Dedifferentiated amniotic fluid mesenchymal stem cell (primary cell): ENCODE results near the gene KRTAP4-8.
A peak's percentile ranks its signal among the peaks of the same experiment; 100 is the strongest.
"Not testable (repeated sequence)": the region's sequence is repeated elsewhere in the genome, so short reads cannot be mapped to it uniquely, and the experiment has no call there.

Source experiments
- DNase-seq: peaks from one replicate; pipeline ENCODE4 v3.0.0-alpha.2; 2016; ENCODE audit errors: extremely low spot score

The KRTAP4-8 gene

DNA sequence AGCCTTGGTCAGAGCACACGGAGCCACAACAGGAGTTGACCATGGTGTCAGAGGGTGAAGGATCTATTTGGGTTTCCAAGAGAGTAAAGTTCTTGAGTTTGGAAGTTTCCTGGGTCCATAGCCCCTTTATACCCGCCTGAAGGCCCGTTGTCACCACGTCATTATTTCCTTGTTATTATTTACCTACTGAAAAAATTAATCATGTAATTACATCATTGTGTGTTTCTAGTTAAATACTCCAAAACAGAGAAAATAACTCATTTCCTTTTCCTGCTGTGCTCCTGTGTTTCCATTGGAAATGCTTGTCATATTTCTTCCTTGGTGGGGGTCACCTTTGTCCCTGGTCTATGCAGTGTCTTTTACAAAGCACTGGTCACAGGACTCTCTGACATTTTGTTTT lies at the start of gene KRTAP4-8:
Gene KRTAP4-8 (minus strand): TSS at position 101 of the 400 bp plus-strand sequence. CDS start 58 bp downstream, at position 43.
- no peak for DNase-seq

DNA sequence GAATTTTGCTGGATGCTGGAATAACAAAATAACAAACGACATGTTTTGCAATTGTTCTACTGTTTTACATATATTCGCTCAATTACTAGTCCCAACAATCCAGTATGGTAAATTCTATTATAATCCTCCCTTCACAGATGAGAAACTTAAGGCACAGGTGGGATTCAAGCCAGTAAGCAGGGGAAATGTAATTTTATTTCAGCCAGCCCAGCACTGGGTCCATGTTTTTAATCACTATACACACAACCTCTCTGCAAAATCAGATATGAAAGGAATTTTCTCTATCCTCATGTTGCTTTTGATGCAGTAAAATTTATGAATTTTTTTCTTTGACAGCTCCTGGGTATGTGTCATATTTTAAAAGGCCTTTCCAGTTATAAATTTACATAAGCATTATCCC lies 47.3 kb upstream of the KRTAP4-8 start:
- DNase-seq, result no peak

DNA sequence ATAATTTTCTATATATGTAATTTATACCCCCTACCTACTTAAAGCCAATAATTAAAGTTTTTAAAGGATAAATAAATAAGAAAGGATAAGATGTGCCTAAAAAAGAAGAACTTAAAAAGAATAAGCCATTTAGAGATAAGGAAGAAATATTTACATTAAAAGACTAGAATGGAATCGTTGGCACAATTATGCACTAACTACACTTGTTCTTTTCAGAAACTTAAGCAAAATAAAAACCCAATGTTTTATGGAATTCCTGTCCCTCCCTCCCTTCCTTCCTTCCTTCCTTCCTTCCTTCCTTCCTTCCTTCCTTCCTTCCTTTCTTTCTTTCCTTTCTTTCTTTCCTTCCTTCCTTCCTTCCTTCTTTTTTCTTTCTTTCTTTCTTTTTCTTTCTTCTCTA lies 46.9 kb upstream of the KRTAP4-8 start:
- no peak for DNase-seq

DNA sequence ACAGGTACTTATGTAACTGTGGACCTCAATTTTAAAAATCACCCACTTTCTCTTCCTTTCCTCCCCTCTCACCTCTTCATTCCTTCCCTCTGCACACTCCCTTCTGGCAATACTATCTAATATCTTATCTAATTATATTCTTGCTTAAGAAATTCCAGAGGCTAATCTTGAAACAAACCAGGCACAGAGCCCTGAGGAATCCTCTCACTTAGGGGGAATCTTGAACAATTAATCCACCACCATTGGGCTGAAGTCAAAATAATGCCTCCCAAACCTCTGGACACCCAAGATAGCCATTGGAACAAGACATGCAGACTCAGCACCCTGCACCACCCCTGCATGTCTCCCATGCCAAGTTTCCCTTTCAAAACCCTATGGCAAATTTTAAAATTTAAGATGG lies 43.4 kb upstream of the KRTAP4-8 start:
- DNase-seq, result no peak

DNA sequence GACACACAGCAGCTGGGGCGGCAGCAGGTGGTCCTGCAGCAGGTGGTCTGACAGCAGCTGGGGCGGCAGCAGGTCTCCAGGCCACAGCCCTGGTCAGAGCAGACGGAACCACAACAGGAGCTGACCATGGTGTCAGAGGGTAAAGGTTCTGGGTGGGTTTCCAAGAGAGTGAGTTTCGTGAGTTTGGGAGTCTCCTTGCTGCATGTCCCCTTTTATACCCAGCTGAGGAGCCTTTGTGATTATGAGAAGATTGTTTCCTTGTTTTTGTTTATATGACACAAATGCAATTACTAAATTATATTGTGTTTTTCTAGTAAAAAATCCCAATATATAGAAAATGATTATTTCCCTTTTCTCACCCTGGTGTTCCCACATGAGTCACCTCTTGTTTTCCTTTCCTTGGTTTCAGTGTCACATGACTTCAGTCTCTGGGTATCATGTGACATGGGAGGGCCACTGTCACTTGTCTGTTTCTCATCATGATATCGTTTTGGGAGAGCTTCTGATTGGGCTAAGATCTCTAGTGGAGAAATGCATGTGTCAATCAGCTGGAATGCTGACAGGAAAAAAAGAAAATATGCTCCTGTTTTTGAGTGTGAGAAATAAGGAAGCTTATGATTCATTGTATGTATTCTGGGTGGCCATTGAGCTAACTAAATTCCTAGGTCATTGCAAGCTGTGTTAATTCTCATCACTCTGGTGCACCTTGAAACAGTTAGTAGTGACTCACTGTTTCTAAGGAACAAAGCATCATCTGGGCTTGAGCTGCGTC lies 42.6 kb upstream of the KRTAP4-8 start, which contains the start of gene KRTAP4-6:
Gene KRTAP4-6 (minus strand): TSS at position 185 of the 772 bp plus-strand sequence. CDS start 57 bp downstream, at position 128.
- no peak for DNase-seq

DNA sequence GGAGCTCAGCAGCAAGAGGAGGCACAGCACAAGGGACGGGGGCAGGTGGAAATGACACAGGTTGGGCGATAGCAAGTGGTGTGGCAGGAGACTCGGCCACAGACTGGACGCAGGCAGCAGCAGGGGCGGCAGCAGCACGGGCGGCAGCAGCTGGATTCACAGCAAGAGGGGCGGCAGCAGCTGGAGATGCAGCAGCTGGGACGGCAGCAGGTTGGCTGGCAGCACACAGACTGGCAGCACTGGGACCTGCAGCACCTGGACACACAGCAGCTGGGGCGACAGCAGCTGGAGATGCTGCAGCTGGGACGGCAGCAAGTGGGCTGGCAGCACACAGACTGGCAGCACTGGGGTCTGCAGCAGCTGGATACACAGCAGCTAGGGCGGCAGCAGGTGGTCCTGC lies 41.9 kb upstream of the KRTAP4-8 start:
- DNase-seq, result not testable (repeated sequence)

DNA sequence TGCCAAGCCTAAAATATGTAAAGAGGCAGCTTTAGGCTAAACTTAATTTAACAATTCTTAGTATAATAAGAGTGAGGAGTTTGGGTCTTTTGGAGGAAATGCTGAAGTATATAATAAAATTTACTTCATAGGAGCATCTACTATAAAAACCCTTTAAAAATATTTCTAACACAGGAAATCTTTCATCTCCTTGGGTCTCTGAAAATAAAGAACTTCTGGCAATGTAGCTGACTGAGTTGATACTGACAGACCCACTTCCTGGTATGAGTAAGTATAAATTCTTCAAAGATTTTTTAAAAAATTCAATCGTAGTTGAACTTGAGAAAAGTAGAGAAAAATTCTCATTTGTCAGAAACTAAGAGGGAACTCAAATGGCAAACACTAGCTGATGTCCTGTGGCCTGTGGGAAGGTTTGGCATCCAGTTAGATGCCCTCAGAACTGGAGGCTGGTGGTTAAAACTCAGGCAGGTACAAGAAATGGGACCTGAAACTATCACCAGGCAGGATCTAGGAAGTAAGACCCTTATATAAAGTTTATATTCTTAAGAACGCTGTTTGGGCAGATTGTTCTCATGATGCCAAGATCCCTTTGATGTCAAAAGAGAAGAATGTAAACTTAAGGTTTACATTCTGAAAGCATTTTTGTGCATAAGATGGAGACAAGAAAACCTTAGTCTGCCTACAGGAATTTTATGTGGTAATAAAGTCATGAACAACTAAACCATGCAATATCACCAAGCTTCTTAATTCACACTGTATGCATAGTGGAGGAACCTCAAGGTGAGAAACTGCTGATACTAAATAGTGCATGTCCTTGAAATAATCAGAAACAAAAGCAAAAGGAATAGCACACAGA lies 36.2 kb upstream of the KRTAP4-8 start:
- no peak for DNase-seq

GRCh38 chr17:41131979-41132378 lies 34.0 kb upstream of the KRTAP4-8 start:
- DNase-seq, result no peak

DNA sequence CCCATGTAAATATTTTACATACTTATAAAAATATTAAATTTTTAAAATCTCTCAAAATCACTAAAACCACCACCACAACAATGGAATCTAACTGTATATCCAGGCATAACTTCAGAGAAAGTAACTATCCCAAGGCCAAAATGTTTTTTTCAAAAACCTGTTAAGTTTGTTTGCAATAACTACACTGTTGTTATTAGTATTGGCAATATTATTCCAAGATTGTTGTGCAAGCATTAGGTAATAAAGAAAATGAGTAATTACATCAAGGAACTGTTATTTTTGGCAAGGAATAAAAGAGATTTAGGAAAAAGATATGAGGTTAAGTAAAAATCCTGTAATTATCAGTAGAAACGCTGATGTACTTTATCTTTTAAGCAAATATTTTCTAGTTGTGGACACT lies 29.4 kb upstream of the KRTAP4-8 start:
- no peak for DNase-seq

DNA sequence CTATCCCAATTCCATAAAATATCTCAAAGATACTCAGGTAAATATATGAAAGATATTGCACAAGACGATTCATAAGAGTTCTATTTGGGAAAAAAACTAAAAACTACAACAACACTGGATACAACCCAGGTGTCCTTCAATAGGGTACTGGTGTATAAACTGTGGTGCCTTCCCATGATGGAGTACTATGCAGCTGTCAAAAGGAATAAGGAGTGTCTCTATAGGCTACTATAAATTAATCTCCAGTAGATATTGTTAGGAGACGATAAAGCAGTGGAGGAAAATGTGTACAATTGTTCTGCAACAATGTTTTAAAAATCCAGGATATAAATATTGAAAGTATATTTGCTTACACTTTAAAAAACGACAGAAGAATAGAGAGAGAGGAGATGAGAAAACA lies 28.5 kb upstream of the KRTAP4-8 start:
- no peak for DNase-seq

- DNase-seq, result no peak
Observed at GRCh38 chr17:41125064-41125463, 27.1 kb upstream of the KRTAP4-8 start.

DNA sequence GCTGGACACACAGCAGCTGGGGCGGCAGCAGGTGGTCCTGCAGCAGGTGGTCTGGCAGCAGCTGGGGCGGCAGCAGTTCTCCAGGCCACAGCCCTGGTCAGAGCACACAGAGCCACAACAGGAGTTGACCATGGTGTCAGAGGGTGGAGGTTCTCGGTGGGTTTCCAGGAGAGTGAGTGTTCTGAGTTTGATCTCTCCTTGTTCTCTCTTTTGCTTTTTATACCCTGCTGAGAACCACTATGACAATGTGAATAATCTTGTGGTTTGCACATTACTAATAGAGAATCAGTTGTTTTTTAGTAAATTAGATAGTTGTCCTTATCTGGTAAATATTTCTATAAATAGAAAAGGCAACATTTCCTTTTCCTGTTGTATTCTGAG lies 26.0 kb upstream of the KRTAP4-8 start, which contains the start of gene KRTAP4-12:
Gene KRTAP4-12 (minus strand): TSS at position 192 of the 381 bp plus-strand sequence. CDS start 60 bp downstream, at position 132.
- DNase-seq, result not testable (repeated sequence)

DNA sequence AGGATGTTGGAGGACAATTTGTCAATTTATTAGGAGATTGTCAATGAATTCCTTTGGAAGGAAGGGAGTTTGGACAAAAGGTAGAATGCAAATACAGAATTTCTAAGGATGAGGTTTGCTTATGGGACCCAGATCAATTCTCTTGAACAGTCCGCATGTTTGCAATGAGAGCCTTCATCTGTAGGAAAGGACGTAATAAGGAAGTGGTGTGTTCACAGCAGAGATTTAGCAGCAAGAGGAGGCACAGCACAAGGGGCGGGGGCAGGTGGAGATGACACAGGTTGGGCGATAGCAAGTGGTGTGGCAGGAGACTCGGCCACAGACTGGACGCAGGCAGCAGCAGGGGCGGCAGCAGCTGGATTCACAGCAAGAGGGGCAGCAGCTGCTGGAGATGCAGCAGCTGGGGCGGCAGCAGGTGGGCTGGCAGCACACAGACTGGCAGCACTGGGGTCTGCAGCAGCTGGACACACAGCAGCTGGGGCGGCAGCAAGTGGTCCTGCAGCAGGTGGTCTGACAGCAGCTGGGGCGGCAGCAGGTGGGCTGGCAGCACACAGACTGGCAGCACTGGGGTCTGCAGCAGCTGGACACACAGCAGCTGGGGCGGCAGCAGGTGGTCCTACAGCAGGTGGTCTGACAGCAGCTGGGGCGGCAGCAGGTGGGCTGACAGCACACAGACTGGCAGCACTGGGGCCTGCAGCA lies 25.5 kb upstream of the KRTAP4-8 start:
- DNase-seq, result not testable (repeated sequence)

DNA sequence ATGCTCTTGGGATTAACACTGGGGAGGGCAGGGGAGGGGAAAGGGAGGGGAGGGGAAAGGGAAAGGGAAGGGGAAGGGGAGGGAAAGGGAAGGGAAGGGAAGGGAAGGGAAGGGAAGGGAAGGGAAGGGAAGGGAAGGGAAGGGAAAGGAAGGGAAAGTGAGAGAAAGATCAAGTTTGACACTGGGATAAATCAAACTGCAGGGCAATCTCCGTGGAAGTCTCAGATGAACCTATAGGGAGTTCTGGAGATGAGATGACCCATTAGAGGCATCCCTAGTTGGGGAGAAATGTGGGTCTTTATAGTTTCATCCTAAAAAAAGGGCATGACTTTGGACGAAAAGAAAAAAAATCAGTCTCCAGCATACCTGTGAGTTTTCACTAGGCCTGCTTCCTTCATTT lies 23.8 kb upstream of the KRTAP4-8 start:
- DNase-seq, result no peak

- DNase-seq, result peak; percentile 51
Observed at GRCh38 chr17:41119696-41120690, 22.1 kb upstream of the KRTAP4-8 start.

DNA sequence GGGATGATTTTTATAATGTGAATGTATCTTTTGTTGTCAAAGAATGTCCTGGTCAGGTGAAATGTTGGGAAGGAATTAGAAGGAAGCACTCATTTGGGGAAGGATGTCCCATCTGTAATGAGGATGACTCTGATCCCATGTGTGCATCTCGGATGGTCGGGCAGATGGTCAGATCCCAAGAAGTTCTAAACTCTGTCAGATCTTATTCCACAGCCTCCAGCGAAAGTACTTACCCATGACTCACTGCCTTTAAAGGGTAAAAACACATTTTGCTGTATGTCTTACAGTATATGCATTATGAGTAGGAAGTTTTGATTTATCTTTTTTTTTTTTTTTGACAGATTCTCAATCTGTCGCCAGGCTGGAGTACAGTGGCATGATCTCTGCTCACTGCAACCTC lies 20.8 kb upstream of the KRTAP4-8 start:
- no peak for DNase-seq

GRCh38 chr17:41117846-41118386 lies 20.0 kb upstream of the KRTAP4-8 start, which contains the start of gene KRTAP4-11:
KRTAP4-11 (minus strand) TSS chr17:41118373; CDS start chr17:41118315, 58 bp downstream.
- DNase-seq, result not testable (repeated sequence)

- no peak for DNase-seq
Observed at GRCh38 chr17:41116297-41116696, 18.4 kb upstream of the KRTAP4-8 start.

DNA sequence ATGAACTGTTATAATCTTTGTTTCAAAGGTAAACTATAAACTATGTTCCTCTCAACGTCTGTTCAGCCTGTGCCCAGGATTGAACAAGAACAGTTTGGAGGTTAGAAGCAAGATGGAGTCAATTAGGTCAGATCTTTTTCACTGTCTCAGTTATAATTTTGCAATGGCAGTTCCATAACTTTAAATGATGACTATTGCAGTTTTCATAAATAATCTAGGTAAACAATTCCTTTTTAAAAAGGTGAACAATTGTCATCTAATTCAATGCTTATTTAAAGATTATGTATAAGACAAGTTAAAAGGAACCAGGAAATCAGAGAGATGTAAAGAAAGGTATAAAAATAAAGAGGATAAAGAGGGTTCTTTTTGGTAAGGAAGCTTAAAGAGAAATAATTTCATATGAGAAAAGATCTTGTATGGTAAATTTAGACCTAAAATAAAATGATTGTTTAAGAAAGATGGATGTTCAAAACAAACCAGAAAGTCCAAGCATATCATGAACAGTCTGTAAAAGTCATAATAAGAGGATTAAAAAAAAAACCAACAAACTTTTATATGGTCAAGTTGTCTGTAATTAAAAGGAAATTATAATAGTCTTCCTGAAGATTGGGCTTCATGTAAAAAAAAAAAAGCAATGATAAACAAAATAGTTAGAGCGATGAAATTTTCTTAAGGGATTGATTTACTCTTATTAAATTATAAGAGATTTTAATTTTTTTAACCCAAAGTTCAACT lies 13.4 kb upstream of the KRTAP4-8 start:
- no peak for DNase-seq
